Epidermal melanocyte (primary cell): Measurements from ENCODE around the gene KDM4E.
A peak's percentile ranks its signal among the peaks of the same experiment; 100 is the strongest.

Experiments
- DNase-seq: peaks from one replicate; pipeline ENCODE4 v3.0.0; 2011; ENCODE audit warnings: low spot score; ENCODE audit not compliant: insufficient read length

The KDM4E gene

DNA sequence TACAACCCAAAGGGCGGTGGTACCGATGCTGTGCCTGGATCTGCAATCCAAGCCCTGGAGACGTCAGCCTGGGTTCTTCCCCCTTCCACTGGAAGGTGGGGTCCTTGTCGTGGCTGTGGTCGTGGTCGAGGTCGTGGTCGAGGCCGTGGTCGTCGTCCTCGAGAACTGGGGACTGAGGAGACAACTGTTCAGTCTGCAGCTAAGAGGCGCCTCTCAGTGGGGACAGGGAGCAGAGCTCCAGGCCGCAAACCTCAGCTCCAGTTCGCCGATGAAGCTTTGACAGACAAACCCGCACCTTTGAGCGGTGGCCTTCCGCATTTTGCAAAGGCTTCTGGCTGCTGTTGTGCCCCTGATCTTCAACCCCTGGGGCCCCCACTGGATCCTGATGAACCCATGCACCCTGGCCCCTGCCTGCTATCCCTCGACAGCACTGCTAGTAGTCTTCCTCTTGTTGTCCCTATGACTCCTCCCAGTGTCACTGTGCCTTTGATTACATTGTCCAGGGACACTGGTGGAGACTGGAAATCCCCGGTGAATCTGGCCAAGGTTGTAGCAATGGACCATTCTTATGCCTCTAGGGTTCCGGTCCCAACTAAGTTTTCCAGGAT is 25.6 kb downstream of the KDM4E start:
- DNase-seq, result no peak

DNA sequence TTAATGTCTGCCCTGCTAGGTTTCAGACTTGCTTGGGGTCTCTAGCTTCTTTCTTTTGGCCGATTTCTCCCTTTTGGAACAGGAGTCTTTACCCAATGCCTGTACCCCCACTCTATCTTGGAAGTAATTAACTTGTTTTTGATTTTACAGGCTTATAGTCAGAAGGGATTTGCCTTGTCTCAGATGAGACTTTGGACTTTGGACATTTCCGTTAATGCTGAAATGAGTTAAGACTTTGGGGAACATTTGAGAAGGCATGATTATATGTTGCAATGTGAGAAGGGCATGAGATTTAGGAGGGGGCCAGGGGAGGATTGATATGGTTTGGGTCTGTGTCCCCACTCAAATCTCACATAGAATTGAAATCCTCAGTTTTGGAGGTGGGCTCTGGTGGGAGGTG is 29.3 kb downstream of the KDM4E start:
- no peak for DNase-seq

GRCh38 chr11:95055283-95055897 is 30.3 kb downstream of the KDM4E start:
- DNase-seq, result no peak

DNA sequence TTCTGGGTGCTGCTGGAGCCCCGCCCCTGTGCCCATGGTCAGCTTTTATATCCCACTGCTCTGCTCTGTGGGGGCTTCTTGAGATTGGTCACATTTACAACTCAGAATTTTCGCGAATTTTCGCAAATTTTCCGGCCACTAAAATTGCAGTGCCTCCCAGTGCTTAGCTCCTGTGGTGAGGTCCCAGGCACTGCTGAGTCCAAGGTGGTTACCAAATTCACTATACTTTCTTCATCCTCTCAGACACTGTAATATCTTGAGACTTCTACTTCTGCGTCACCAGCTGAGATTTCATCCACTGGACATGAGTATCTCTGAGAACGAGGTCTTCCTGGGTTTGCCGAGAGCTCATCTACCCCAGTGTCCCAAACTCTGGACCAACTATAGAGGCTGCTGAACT is 32.9 kb downstream of the KDM4E start:
- no peak for DNase-seq

- no peak for DNase-seq
These were observed 33.6 kb downstream of the KDM4E start for GRCh38 chr11:95058621-95059020.

DNA sequence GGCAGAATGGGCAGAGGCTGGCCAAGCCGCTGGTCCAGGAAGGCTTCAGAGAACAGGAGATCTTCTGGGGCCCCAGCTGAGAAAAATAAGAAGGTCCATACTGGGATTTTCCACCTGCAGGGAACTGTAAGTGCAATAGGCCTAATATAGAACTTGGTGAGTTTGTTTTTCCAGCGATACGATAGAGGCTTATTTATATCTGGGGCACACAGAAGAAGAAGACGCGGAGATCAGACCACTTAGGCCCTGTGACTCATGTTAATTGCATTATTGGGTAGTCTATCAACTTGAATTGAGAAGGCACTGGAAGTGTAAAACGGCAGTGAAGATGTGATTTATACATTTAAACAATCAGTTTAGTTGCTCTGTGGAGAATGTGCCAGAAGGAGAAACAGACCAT is 34.0 kb downstream of the KDM4E start:
- no peak for DNase-seq

- no peak for DNase-seq
These were observed 40.3 kb downstream of the KDM4E start for GRCh38 chr11:95065336-95065735.

DNA sequence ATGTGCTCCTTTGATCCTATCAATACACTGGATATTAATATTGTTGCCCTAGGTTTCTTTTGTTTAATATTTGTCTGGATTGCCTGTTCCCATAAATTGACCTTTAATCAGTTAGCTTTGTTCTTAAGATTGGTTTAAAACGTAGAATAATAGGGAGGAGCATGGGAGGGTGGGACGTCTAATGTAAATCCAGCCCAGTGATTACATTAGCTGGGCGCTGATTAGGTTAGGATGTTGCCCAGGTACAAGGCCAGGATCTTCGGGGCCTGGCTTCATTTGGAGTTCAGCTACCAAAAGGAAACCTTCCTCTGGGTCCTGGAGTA is 41.6 kb downstream of the KDM4E start, which contains the start of gene SRSF8:
Gene SRSF8 (plus strand): TSS at position 204 of the 323 bp plus-strand sequence. CDS start 308 bp downstream, outside the sequence.
- no peak for DNase-seq

DNA sequence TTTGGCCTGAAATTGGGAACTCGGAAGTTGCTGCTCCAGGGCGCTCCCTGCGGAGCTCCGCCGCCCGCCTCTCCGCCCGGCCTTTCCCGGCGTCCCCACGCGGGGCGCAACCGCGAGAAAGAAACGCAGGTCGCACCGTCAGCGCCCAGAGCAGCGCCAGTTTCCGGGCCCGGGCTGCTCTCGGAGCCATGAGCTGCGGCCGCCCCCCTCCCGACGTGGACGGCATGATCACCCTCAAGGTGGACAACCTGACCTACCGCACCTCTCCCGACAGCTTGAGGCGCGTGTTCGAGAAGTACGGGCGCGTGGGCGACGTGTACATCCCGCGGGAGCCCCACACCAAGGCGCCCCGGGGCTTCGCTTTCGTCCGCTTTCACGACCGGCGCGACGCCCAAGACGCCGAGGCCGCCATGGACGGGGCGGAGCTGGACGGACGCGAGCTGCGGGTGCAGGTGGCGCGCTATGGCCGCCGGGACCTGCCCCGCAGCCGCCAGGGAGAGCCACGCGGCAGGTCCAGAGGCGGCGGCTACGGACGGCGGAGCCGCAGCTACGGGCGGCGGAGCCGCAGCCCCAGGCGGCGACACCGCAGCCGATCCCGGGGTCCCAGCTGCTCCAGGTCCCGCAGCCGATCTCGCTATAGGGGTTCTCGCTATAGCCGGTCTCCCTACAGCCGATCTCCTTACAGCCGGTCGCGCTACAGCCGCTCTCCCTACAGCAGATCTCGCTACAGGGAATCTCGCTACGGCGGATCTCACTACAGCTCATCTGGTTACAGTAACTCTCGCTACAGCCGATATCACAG is 42.2 kb downstream of the KDM4E start:
- DNase-seq, result peak; percentile 43

GRCh38 chr11:95067841-95068219 is 42.8 kb downstream of the KDM4E start:
- DNase-seq, result no peak

DNA sequence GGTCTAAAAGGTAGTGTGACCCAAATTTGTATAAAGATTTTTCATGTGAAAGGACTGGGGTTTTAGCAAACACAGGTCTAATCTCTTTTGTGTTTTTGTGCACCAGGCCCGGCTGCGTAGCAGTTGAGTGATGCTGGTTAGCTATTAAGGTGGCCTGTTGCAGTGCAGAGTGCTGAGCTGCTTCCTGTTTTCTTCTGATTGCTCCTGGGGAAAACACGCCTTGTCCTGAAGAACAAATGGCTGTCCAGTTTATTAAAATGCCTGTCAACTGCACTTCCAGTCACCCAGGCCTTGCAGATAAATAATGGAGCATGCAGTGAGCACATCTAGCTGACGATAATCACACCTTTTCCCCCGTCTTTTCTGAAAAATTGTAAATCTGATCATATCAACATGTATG is 43.5 kb downstream of the KDM4E start:
- DNase-seq, result peak; percentile 41

DNA sequence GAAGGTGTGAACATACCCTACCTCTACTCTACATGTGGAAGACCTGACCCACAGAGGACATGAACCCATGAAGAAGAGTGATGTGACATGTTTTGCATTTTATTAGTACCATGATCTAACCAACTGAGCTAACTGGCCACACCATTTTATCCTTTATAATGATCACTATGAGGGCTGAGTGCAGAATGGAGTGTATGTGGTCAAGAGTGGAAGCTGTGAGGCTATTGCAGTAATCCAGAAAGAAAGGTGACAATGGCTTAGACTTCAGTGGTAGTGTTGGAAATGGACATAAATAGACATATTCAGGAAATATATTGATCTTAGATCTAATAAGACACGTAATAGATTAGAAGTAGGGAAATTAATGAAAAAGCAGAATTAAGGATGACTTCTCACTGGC is 45.4 kb downstream of the KDM4E start:
- DNase-seq, result no peak

DNA sequence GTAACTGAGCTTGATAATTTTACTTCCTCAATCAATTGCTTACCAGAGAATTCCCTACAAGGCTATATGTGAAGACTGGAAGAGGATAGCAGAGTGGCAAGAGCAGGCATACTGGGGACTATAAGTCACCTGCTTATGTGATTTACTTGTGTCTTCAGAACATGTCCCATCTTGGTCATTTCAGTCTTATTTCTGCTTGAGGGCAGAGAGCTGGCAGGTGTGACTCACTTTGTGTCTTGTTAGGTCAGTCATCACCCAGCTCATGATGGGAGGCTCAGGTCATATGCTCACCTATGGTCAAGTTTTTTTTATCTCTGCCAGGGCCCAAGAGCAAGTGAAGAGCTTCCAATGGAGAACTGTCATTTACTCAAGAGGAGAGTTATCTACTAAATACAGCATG is 47.9 kb downstream of the KDM4E start:
- no peak for DNase-seq

DNA sequence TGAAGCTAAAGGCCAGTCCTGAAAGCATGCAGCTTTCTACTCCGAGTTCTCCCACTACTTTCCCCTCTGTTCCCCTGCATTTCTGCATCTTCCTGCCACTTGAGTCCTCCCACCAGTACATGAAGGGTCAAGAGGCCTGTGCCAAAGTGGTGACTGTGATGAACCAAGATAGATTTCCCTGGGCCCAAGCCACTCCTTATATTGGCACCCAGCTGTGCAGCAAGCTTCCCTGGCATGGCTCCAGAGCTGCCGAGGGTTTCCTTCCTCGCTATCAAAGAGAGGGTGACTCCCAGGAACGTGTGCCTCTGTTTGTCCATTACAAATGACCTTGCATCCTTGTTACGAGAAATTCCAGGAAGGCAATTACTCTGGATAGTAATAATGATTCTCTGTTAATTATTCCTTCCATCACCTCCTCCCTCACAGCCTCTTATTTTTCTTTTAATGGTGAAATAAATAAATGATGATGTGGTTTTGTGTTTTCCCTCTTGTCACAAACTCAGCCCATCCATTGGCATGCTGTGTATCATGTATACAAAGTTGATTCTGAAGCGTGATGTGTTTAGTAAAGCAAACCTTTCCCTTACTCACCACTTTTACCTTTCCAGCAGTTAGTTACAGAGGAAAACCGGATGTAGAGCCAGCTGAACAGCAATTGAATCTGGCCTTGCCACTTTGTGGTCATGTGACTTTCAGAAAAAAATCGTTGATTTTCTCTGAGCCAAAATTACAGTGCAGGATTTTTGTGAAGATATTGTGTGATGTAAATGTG is 49.9 kb downstream of the KDM4E start:
- DNase-seq, result no peak

- DNase-seq, result no peak
These were observed 51.4 kb downstream of the KDM4E start for GRCh38 chr11:95076416-95076815.

DNA sequence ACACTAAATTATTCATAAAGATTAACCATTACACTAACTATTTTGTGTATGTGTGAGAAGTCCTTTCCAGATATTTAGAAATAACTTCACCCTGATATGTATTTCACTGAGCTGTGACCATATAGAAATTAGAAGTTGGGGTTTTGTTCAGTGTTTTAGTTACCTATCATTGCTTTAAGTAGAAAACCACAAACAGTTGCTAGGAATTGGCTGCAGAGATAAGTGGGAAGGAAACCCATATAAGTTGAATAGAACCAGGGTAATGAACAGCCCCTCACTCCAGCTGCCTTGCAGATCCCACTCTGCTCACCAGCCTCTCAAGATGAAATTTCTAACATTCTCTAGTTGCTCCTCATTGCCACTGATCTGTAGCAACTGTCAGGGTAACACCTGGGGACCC is 51.9 kb downstream of the KDM4E start:
- DNase-seq, result no peak
